Choroid plexus epithelial cell (primary cell): ENCODE results near the gene RGS2.

Source experiments
- DNase-seq: peaks from one replicate; pipeline ENCODE4 v3.0.0-alpha.2; 2010; ENCODE audit warnings: low read depth
- H3K4me3 ChIP-seq: 2 replicates; pipeline ENCODE4 v1.5.1; 2011; ENCODE audit warnings: low read depth, mild to moderate bottlenecking, control low read depth, low read length, moderate library complexity
- TF ChIP-seq, protein P1 (sequence below): conservative IDR thresholded peaks from 2 replicates; pipeline ENCODE4 v1.5.1; 2011; ENCODE audit warnings: low read depth, mild to moderate bottlenecking, control low read depth, inconsistent platforms, low read length, moderate library complexity

RGS2 gene

DNA sequence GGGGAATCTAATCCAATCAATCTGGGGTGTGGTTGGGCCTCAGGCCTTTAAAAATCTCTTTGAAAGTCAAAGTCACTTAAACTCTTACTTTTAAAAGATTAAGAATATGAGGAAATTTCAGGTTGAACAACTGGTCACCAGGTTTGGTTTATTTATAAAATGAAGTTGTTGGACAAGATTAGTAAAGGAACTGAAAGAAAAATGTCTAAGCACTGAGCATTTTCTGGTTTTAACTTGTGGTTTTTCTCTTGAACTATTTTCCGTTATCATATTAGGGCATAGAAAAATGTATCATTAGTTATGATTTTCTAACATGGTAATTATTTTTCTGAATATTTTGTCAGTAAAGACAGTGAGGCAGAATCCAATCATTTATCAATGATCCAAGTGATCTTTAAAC lies 49.6 kb downstream of the RGS2 start:
- no peak for DNase-seq
- TF ChIP-seq, protein P1, sequence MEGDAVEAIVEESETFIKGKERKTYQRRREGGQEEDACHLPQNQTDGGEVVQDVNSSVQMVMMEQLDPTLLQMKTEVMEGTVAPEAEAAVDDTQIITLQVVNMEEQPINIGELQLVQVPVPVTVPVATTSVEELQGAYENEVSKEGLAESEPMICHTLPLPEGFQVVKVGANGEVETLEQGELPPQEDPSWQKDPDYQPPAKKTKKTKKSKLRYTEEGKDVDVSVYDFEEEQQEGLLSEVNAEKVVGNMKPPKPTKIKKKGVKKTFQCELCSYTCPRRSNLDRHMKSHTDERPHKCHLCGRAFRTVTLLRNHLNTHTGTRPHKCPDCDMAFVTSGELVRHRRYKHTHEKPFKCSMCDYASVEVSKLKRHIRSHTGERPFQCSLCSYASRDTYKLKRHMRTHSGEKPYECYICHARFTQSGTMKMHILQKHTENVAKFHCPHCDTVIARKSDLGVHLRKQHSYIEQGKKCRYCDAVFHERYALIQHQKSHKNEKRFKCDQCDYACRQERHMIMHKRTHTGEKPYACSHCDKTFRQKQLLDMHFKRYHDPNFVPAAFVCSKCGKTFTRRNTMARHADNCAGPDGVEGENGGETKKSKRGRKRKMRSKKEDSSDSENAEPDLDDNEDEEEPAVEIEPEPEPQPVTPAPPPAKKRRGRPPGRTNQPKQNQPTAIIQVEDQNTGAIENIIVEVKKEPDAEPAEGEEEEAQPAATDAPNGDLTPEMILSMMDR, result no peak
- H3K4me3 ChIP-seq, result no peak overlapping the region

GRCh38 chr1:192859808-192860207 lies 51.0 kb downstream of the RGS2 start:
- DNase-seq, result no peak
- H3K4me3 ChIP-seq, result no peak overlapping the region
- TF ChIP-seq, protein P1, result no peak

DNA sequence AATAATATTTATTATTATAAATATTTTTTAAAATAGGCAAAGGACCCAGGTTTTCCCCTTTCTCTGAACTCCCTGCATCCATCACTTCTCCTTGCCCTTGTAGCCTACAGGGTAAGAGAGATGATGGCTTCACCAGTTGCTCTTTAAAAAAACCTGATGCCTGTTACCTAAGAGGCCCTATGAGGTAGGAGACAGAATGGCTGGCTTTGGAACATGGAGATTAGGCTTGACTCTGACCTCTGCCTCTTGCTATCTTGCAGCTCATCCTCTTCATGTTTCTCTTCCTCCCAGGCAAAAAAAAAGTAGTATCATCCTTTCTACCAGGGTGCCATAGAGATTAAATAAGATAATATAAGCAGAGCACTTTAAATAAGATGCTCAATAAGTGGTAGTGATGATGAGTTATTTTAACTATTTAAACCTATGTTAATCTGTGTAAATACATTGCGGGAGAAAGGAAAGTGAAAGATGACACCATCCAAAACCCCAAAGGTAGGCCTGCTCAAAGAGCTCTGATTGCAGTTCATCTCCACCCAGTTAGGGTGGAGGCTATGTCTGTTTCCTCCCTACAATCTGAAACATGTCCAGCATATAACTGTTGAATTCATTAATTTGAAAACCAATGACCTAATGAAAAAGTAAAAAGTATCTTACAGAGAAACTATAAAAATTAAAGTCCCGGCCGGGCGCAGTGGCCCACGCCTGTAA lies 51.8 kb downstream of the RGS2 start:
- no peak overlapping the region for H3K4me3 ChIP-seq
- TF ChIP-seq, protein P1, result no peak
- no peak for DNase-seq

DNA sequence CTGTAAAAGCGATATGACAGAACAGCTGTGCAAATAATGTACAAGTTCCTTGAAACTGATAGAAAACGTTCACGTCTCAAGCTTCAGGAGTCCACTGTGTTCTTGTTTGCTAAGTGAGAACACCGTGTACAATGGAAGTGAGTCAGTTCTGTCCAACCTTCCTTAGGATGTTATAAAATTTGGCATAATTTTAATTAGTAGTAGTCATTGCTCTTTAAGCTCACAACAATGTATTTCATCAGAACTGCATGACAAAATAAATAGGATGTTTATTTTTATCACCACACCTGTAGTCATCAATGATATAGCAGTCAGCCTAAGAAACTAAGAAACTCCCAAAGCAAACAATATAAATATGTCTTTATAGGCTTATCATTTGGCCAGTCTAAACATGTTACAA lies 53.0 kb downstream of the RGS2 start:
- no peak for DNase-seq
- TF ChIP-seq, protein P1, result no peak
- H3K4me3 ChIP-seq, result no peak overlapping the region
